ENCODE measurements around the gene ITPKC.

ITPKC gene

DNA sequence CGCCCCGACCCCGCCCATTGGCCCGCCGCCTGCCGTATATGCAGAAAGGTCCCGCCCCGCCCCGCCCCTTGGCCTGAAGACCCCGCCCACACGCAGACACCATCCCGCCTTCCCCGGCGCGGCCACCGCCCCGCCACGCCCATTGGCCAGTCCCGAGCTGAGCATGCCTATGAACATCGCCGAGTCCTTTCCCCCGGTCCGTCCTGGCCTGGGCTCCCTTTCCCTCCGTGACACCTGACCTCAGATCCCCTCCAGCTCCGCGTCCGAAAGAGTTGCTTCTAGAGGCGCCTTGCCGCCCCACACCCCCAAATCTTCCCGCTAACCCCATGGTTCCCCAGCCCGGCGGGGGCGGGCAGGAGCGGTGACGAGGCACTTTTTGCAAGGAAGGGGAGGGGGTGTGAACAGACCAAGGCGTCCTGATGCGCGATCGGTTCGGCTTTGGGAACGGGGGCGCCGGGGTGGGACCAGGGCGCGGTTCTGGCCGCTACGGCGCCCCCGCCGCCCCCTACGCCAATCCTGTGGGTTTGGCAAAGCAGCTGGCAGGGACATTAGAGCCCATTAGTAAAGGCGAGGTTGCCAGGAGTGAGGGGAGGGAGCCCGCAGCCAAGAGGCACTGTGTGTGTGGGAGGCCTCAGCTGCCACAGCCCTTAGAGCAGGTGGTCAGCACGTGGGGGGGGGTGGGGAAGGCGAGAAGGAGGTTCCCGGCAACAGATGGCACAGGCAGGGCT, 26.1 kb upstream of the ITPKC start:
- no peak for TF ChIP-seq EZH2phosphoT487 (IDR thresholded peaks at IDR 0.05; ENCODE audit: borderline replicate concordance)
- TF ChIP-seq, protein P1, sequence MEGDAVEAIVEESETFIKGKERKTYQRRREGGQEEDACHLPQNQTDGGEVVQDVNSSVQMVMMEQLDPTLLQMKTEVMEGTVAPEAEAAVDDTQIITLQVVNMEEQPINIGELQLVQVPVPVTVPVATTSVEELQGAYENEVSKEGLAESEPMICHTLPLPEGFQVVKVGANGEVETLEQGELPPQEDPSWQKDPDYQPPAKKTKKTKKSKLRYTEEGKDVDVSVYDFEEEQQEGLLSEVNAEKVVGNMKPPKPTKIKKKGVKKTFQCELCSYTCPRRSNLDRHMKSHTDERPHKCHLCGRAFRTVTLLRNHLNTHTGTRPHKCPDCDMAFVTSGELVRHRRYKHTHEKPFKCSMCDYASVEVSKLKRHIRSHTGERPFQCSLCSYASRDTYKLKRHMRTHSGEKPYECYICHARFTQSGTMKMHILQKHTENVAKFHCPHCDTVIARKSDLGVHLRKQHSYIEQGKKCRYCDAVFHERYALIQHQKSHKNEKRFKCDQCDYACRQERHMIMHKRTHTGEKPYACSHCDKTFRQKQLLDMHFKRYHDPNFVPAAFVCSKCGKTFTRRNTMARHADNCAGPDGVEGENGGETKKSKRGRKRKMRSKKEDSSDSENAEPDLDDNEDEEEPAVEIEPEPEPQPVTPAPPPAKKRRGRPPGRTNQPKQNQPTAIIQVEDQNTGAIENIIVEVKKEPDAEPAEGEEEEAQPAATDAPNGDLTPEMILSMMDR (conservative IDR thresholded peaks at IDR 0.05; ENCODE audit: low read length), result no peak
- peak overlapping the region; percentile 97 for H2AFZ ChIP-seq (ENCODE audit: low read length)
- H3K4me3 ChIP-seq (ENCODE audit: low read length, poor library complexity, severe bottlenecking), result peak overlapping the region; percentile 84
- no peaks in the 10 kb centered on the region for H3K27me3 ChIP-seq (ENCODE audit: insufficient read depth, low read length, poor library complexity, severe bottlenecking)
- no peaks in the 10 kb centered on the region for H3K79me2 ChIP-seq (ENCODE audit: insufficient read depth, low read length)
- H4K20me1 ChIP-seq (ENCODE audit: insufficient read depth, low read length, poor library complexity, severe bottlenecking), result no peaks in the 10 kb centered on the region
- H3K36me3 ChIP-seq (ENCODE audit: insufficient read depth, low read length), result no peaks in the 10 kb centered on the region
- H3K4me2 ChIP-seq (ENCODE audit: low read depth, low read length, poor library complexity, severe bottlenecking), result peak overlapping the region; percentile 97
- no peaks in the 10 kb centered on the region for H3K9me2 ChIP-seq (replicated peaks; ENCODE audit: low read depth, low read length)
- no peaks in the 10 kb centered on the region for H3K9me3 ChIP-seq (ENCODE audit: insufficient read depth, low read depth, low read length)
- H3F3A ChIP-seq (ENCODE audit: low read depth), result no peaks in the 10 kb centered on the region
- H3K4me1 ChIP-seq (ENCODE audit: insufficient read depth, low read length, poor library complexity, severe bottlenecking), result peaks cover 19% of the 10 kb centered on the region
- peak overlapping the region; percentile 69 for H3K9ac ChIP-seq (ENCODE audit: low read depth, low read length, poor library complexity, severe bottlenecking)

DNA sequence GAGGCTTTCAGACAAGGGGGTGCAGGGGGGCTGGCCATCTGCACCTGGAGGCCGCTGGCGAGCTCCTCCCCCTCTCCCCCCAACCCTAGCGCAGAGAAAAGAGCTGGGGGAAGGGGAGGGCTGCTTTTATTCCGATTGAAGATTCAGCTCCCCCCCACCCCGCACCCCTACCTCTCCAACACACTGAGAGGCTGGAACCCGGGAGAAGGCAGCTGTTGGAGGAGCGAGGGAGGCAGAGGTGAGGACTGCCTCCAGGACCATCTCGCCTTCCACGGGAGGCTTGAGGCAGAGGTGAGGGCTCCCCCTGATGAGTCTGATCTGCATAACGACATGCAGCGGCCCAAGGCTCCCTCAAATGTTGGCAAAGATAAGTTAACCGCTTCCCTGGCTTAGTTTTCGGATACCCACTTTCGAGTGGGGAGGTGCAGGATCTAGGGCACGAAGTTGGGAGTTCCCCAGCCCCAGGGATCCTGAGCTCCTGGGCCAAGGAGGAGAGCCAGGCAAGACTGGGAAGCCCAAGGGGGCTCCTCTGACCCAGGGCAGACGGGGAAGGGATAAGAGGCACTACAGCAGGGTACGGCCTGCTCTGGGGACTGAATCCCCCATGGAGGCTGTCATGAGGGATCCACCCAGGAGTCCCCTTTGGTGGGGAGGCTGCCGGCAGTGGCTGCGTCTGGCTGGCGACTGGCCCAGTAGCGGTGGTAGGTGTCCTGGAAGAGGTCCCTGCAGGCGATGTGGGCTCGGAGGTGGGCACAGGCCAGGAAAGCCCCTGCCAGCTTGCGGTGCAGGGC, 25.3 kb upstream of the ITPKC start:
- no peaks in the 10 kb centered on the region for H3K27me3 ChIP-seq (ENCODE audit: insufficient read depth, low read length, poor library complexity, severe bottlenecking)
- peaks cover 19% of the 10 kb centered on the region for H3K4me1 ChIP-seq (ENCODE audit: insufficient read depth, low read length, poor library complexity, severe bottlenecking)
- H3K79me2 ChIP-seq (ENCODE audit: insufficient read depth, low read length), result no peaks in the 10 kb centered on the region
- H3K9me3 ChIP-seq (ENCODE audit: insufficient read depth, low read depth, low read length), result no peaks in the 10 kb centered on the region
- peak overlapping the region; percentile 97 for H3K4me2 ChIP-seq (ENCODE audit: low read depth, low read length, poor library complexity, severe bottlenecking)
- no peaks in the 10 kb centered on the region for H3K9me2 ChIP-seq (replicated peaks; ENCODE audit: low read depth, low read length)
- peak overlapping the region; percentile 84 for H3K4me3 ChIP-seq (ENCODE audit: low read length, poor library complexity, severe bottlenecking)
- no peaks in the 10 kb centered on the region for H4K20me1 ChIP-seq (ENCODE audit: insufficient read depth, low read length, poor library complexity, severe bottlenecking)
- peak overlapping the region; percentile 69 for H3K9ac ChIP-seq (ENCODE audit: low read depth, low read length, poor library complexity, severe bottlenecking)
- H3K36me3 ChIP-seq (ENCODE audit: insufficient read depth, low read length), result no peaks in the 10 kb centered on the region
- TF ChIP-seq EZH2phosphoT487 (IDR thresholded peaks at IDR 0.05; ENCODE audit: borderline replicate concordance), result no peak
- TF ChIP-seq, protein P1 (conservative IDR thresholded peaks at IDR 0.05; ENCODE audit: low read length), result no peak
- no peak overlapping the region for H2AFZ ChIP-seq (ENCODE audit: low read length)
- no peaks in the 10 kb centered on the region for H3F3A ChIP-seq (ENCODE audit: low read depth)

DNA sequence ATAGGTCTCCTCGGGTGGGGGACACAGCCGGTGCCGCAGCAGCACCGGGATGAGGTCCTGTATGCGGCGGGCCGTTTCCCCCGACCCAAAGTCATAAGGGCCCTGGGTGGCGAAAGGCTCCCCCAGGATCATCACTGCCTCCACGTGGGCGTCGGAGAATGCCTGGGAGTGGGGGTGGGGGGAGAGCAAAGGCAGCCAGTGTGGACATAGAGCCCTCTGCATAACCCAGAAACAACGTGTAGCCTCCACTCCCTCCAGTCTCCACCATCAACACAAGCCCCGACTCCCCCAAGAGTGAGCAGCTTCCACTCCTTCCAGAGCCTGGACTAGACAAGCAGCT, 24.7 kb upstream of the ITPKC start:
- Histone ChIP-seq H3K9me3 (ENCODE audit: insufficient read depth, low read depth, low read length) (no peaks in the 10 kb centered on the region), H3F3A (ENCODE audit: low read depth) (no peaks in the 10 kb centered on the region), H3K9me2 (replicated peaks; ENCODE audit: low read depth, low read length) (no peaks in the 10 kb centered on the region), H3K4me2 (ENCODE audit: low read depth, low read length, poor library complexity, severe bottlenecking) (no peak overlapping the region), H3K27me3 (ENCODE audit: insufficient read depth, low read length, poor library complexity, severe bottlenecking) (no peaks in the 10 kb centered on the region), H3K4me3 (ENCODE audit: low read length, poor library complexity, severe bottlenecking) (no peak overlapping the region), H3K79me2 (ENCODE audit: insufficient read depth, low read length) (no peaks in the 10 kb centered on the region), H4K20me1 (ENCODE audit: insufficient read depth, low read length, poor library complexity, severe bottlenecking) (no peaks in the 10 kb centered on the region), H2AFZ (ENCODE audit: low read length) (no peak overlapping the region), H3K4me1 (ENCODE audit: insufficient read depth, low read length, poor library complexity, severe bottlenecking) (peaks cover 19% of the 10 kb centered on the region), H3K9ac (ENCODE audit: low read depth, low read length, poor library complexity, severe bottlenecking) (no peak overlapping the region), H3K36me3 (ENCODE audit: insufficient read depth, low read length) (no peaks in the 10 kb centered on the region)
- TF ChIP-seq EZH2phosphoT487 (IDR thresholded peaks at IDR 0.05; ENCODE audit: borderline replicate concordance), result no peak
- TF ChIP-seq, protein P1 (conservative IDR thresholded peaks at IDR 0.05; ENCODE audit: low read length), result no peak
